HG03064 (cell line): Measurements from ENCODE around the gene OARD1.
"Not testable (repeated sequence)": the region's sequence is repeated elsewhere in the genome, so short reads cannot be mapped to it uniquely, and the experiment has no call there.

ENCODE experiments used
- ATAC-seq: cut with Tn5 transposase; IDR thresholded peaks from one replicate; pipeline ENCODE4 v1.9.1; 2021; ENCODE audit warnings: low read depth; ENCODE audit not compliant: unreplicated experiment

The OARD1 gene

GRCh38 chr6:41028561-41029412 lies 43.4 kb downstream of the OARD1 start:
- peak; percentile 38 for ATAC-seq

- peak; percentile 88 for ATAC-seq
These were observed 44.2 kb downstream of the OARD1 start for GRCh38 chr6:41027799-41028560.

- ATAC-seq, result no peak
These were observed 44.9 kb downstream of the OARD1 start for GRCh38 chr6:41027241-41027640.

- no peak for ATAC-seq
These were observed 46.1 kb downstream of the OARD1 start for GRCh38 chr6:41025966-41026530.

GRCh38 chr6:41023114-41023513 lies 49.0 kb downstream of the OARD1 start:
- ATAC-seq, result no peak

GRCh38 chr6:41022294-41022693 lies 49.9 kb downstream of the OARD1 start:
- no peak for ATAC-seq

GRCh38 chr6:41021832-41022231 lies 50.3 kb downstream of the OARD1 start:
- ATAC-seq, result no peak

GRCh38 chr6:41017663-41018062 lies 54.5 kb downstream of the OARD1 start:
- no peak for ATAC-seq

GRCh38 chr6:41015860-41016259 lies 56.3 kb downstream of the OARD1 start:
- ATAC-seq, result not testable (repeated sequence)

GRCh38 chr6:41014780-41015179 lies 57.4 kb downstream of the OARD1 start:
- ATAC-seq, result no peak
